Esophagus squamous epithelium (tissue), 5 donors: ENCODE results near the gene ADGRB3. TPM values are rescaled to one million over a fixed set of nuclear protein-coding genes. Genes with fewer than 3 reads are reported as not detected.

Source experiments
- DNase-seq: peaks from one replicate; lab custom pipeline; 2025; lab: John Stamatoyannopoulos, UW
- H3K27ac ChIP-seq, 4 donors: fragments of 200-600 bp; sonication (generic); one replicate each; pipeline ENCODE4 v1.5.1; 2016 to 2019; ENCODE audit warnings: mild to moderate bottlenecking in 1 of 4
- H3K27me3 ChIP-seq, 4 donors: fragments of 200-600 bp; sonication (generic); 1 replicate in 3 of 4; 2 replicates in 1 of 4; pipeline versions ENCODE4 v1.5.1 to v1.6.0; 2017 to 2021; ENCODE audit warnings: antibody characterized with exemption in 1 of 4
- H3K36me3 ChIP-seq, 3 donors: fragments of 200-600 bp; sonication (generic); one replicate each; pipeline ENCODE4 v1.5.1; 2016 to 2019
- H3K4me1 ChIP-seq, 3 donors: fragments of 200-600 bp; sonication (generic); one replicate each; pipeline ENCODE4 v1.5.1; 2017 to 2019
- H3K4me3 ChIP-seq, 4 donors: fragments of 200-600 bp; sonication (generic); 1 replicate in 3 of 4; 2 replicates in 1 of 4; pipeline ENCODE4 v1.5.1; 2016 to 2019; ENCODE audit warnings: mild to moderate bottlenecking in 2 of 4, moderate library complexity in 1 of 4
- H3K9me3 ChIP-seq, 3 donors: fragments of 200-600 bp; sonication (generic); one replicate each; pipeline ENCODE4 v1.5.1; 2016 to 2019
- POLR2A ChIP-seq, 4 donors: fragments of 450-650 bp; IDR thresholded peaks; one replicate each; pipeline ENCODE4 v1.6.1; 2017; ENCODE audit warnings: antibody characterized with exemption in 4 of 4, mild to moderate bottlenecking in 4 of 4, moderate library complexity in 3 of 4
- WGBS, 2 donors: methylation state at CpG; one replicate each; pipeline ENCODE4 v1.1.5; 2018; 5-methylcytosine and 5-hydroxymethylcytosine counted together
- intact Hi-C: fragments of 100-400 bp; cut with DNase I; formaldehyde crosslinking; loops from one replicate; pipeline ENCODE4 v1.15.0; 2022
- total RNA-seq, 4 donors: library from RNA; depleted of rRNA; stranded (reverse); fragments of >200 nt; gene quantifications; one replicate each; pipeline ENCODE4 v1.1.0, GENCODE V29; 2016
- TF ChIP-seq, protein P1 (sequence below), 6 experiments: fragments of 450-650 bp in 4 of 6; fragments of 200-600 bp in 2 of 6; sonication (generic) in 2 of 6; IDR thresholded peaks; one replicate each; pipeline ENCODE4 v1.5.1; 2016 to 2019; ENCODE audit warnings: antibody characterized with exemption in 6 of 6, mild to moderate bottlenecking in 4 of 6, moderate library complexity in 4 of 6
- donor health status: DM: yes; HTN: yes; CAD: no.

ADGRB3 gene
- total RNA-seq, 4 donors from 2014 or later: 0.04 to 1.1 (median 0.32) TPM

DNA sequence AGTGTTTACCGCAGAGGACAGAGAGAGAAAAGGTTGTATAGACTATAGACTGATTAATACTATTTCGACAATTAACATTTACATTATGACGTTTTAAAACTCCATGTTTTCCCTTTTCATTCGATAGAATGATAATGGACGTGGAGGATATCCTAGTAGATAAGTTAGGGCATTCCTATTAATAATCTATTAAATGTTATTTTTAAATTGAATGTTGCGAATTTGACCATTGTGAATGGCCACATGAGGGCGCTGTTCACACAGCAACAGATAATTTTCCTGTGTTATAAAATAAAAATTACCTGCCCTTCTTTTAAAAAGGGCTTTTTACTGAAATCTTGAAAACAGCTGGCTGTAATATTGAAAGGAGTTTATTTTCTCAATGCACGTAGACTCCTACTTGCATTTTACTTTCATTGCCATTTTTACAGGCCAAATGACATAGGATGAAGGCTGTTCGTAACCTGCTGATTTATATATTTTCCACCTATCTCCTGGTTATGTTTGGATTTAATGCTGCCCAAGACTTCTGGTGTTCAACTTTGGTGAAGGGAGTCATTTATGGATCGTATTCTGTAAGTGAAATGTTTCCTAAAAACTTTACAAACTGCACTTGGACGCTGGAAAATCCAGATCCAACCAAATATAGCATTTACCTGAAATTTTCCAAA is 3.3 kb downstream of the ADGRB3 start:
- intact Hi-C loops: no loop called here
- Histone ChIP-seq H3K4me1 (peaks cover 4 to 38% (median 8%) of the 10 kb centered on the region in 3 donors), H3K9me3 (no peaks in the 10 kb centered on the region), H3K4me3 (no peak overlapping the region), H3K27ac (no peak overlapping the region), H3K27me3 (peaks cover 0 to 72% (median 2%) of the 10 kb centered on the region in 4 donors), H3K36me3 (no peaks in the 10 kb centered on the region)
- DNase-seq: no peak
- 27 to 28% methylated on average over 11 of the region's 11 CpGs for WGBS, 2 donors
- no peak for TF ChIP-seq POLR2A (IDR thresholded peaks at IDR 0.05)
- TF ChIP-seq, protein P1, sequence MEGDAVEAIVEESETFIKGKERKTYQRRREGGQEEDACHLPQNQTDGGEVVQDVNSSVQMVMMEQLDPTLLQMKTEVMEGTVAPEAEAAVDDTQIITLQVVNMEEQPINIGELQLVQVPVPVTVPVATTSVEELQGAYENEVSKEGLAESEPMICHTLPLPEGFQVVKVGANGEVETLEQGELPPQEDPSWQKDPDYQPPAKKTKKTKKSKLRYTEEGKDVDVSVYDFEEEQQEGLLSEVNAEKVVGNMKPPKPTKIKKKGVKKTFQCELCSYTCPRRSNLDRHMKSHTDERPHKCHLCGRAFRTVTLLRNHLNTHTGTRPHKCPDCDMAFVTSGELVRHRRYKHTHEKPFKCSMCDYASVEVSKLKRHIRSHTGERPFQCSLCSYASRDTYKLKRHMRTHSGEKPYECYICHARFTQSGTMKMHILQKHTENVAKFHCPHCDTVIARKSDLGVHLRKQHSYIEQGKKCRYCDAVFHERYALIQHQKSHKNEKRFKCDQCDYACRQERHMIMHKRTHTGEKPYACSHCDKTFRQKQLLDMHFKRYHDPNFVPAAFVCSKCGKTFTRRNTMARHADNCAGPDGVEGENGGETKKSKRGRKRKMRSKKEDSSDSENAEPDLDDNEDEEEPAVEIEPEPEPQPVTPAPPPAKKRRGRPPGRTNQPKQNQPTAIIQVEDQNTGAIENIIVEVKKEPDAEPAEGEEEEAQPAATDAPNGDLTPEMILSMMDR (IDR thresholded peaks at IDR 0.05): peak in 4 of 6 experiments; percentile 25 to 65 (median 60)

DNA sequence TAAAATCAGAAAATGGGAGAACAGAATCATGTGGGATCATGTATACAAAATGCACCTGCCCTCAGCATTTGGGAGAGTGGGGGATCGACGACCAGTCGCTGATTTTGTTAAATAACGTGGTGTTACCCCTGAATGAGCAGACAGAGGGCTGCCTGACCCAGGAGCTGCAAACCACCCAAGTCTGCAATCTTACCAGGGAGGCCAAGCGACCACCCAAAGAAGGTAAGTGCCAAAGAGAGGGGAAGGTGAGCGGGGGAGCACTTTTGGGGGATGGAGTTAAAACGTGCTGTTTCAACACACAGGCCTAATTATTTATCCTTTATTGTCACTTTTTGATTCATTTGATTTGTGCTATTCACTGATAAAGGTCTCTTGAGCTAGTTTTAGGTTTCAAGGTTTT is 4.1 kb downstream of the ADGRB3 start:
- H3K27me3 ChIP-seq: peaks cover 0 to 65% (median 2%) of the 10 kb centered on the region in 4 donors

DNA sequence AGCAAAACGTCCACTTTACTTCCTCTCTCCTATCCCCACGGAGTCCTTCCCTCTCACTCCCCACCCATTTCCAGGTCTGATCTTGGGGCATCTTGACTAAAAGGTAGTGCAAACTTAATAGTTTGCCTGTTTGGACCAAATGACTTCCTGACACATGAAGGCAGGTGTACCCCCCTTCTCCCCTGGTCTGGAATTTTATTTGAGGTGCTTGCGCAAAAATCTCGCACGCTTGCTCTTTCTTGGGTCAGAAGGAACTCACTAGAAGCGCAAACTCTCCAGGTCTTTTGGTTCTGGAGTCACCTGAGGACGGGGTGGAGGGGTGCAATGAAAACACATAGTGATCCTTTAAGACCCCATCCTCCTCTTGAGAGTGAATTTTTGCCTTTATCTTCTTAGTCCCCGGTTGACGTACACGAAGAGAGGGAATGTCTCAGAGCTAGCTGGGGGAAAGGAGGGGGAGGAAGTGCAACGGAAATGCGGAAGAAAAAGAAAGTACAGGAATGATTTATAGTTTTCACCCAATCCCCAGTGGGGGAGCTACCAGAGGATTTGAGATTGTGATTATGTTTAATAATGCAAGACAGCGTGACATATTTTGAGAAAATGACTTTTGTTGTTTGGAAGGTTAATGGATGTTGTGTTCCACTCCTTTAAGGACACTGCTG is 4.9 kb downstream of the ADGRB3 start:
- Histone ChIP-seq H3K27me3 (peaks cover 0 to 57% (median 2%) of the 10 kb centered on the region in 4 donors), H3K36me3 (no peaks in the 10 kb centered on the region), H3K4me1 (peaks cover 4 to 26% (median 8%) of the 10 kb centered on the region in 3 donors), H3K27ac (peak overlapping the region in 3 of 4 donors; percentile 10 to 42 (median 35)), H3K4me3 (peak overlapping the region in 3 of 4 donors; percentile 20 to 44 (median 31)), H3K9me3 (no peaks in the 10 kb centered on the region)
- intact Hi-C loops: no loop called here
- WGBS, 2 donors: 7 to 27% methylated on average over 13 of the region's 13 CpGs
- no peak for DNase-seq
- TF ChIP-seq, protein P1 (IDR thresholded peaks at IDR 0.05): no peak
- no peak for TF ChIP-seq POLR2A (IDR thresholded peaks at IDR 0.05)

More for the DNA sequence above, 4.1 kb downstream of the ADGRB3 start:
- no peaks in the 10 kb centered on the region for H3K36me3 ChIP-seq
- peaks cover 4 to 33% (median 8%) of the 10 kb centered on the region in 3 donors for H3K4me1 ChIP-seq
- H3K4me3 ChIP-seq: no peak overlapping the region
- intact Hi-C loops: no loop called here
- 48 to 57% methylated on average over 7 of the region's 7 CpGs for WGBS, 2 donors
- no peak for TF ChIP-seq POLR2A (IDR thresholded peaks at IDR 0.05)
- H3K27ac ChIP-seq: no peak overlapping the region
- DNase-seq: no peak
- no peaks in the 10 kb centered on the region for H3K9me3 ChIP-seq

DNA sequence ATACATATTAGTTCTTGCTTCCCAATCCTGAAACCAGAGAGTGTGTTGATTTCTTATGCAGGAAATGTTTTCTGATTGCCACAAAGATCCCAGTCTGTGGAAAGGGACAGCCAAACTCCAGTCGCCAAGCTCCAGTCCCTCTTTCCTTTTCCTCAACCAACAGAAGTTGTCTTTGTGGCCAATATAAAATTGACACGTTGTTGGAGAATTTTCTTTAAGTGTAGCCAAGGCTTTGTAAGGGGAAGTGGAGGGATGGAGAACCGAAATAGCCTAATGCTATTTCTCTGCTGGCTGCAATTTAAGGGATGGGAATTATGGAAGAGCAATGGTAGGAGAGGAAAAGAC is 5.4 kb downstream of the ADGRB3 start:
- intact Hi-C loops: no loop called here
- H3K27ac ChIP-seq: peak overlapping the region in 3 of 4 donors; percentile 10 to 42 (median 35)
- no peak for DNase-seq
- H3K4me3 ChIP-seq: peak overlapping the region in 3 of 4 donors; percentile 20 to 44 (median 31)
- 7 to 11% methylated on average over 3 of the region's 3 CpGs for whole genome bisulfite sequencing, 2 donors
- H3K27me3 ChIP-seq: peaks cover 0 to 52% (median 2%) of the 10 kb centered on the region in 4 donors
- no peaks in the 10 kb centered on the region for H3K9me3 ChIP-seq
- TF ChIP-seq, protein P1 (IDR thresholded peaks at IDR 0.05): no peak
- TF ChIP-seq POLR2A (IDR thresholded peaks at IDR 0.05): no peak
- H3K4me1 ChIP-seq: peaks cover 3 to 22% (median 7%) of the 10 kb centered on the region in 3 donors
- no peaks in the 10 kb centered on the region for H3K36me3 ChIP-seq

GRCh38 chr6:68641172-68641571 is 6.1 kb downstream of the ADGRB3 start:
- intact Hi-C loops: no loop called here

More at GRCh38 chr6:68641172-68641571, 6.1 kb downstream of the ADGRB3 start:
- Histone ChIP-seq H3K36me3 (no peaks in the 10 kb centered on the region), H3K27me3 (peaks cover 0 to 45% (median 0%) of the 10 kb centered on the region in 4 donors), H3K9me3 (no peaks in the 10 kb centered on the region), H3K27ac (no peak overlapping the region), H3K4me1 (peaks cover 0 to 15% (median 0%) of the 10 kb centered on the region in 3 donors), H3K4me3 (no peak overlapping the region)
- WGBS, 2 donors: 50 to 59% methylated on average over 2 of the region's 2 CpGs
- no peak for TF ChIP-seq POLR2A (IDR thresholded peaks at IDR 0.05)
- TF ChIP-seq, protein P1 (IDR thresholded peaks at IDR 0.05): no peak
- no peak for DNase-seq
